GM12891 (cell line): ENCODE measurements around the gene OSBPL1A.

Experiments used
- POLR2A ChIP-seq: IDR thresholded peaks from 2 replicates; pipeline ENCODE4 v1.6.1; 2011; ENCODE audit warnings: low read depth, low read length, control low read depth
- POLR2AphosphoS5 ChIP-seq: IDR thresholded peaks from 2 replicates; pipeline ENCODE4 v1.6.1; 2011; ENCODE audit warnings: low read depth, low read length, control low read depth
- TAF1 ChIP-seq: IDR thresholded peaks from 2 replicates; pipeline ENCODE4 v1.6.1; 2011; ENCODE audit warnings: low read depth, low read length, control low read depth

DNA sequence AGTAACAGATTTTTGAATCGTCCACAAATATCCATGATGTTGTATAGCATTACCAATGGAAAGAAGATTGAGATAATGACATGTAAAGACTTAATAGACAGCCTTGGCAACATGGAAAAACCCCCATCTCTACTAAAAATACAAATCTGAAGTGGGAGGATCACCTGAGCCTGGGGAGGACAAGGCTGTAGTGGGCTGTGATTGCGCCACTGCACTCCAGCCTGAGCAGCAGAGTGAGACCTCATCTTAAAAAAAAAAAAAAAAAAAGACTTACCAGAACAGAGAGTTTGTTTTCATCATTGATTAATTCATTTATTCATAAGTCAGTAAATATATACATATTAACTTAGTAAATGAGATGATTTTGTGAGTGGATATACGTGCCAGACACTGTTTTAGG is 7.0 kb upstream of the OSBPL1A start:
- TF ChIP-seq POLR2A (no peak), POLR2AphosphoS5 (no peak), TAF1 (no peak)
